ENCODE results near the gene OSBPL8. TPM values are rescaled to one million over a fixed set of nuclear protein-coding genes. Genes with fewer than 3 reads are reported as not detected.

The OSBPL8 gene
- polyA plus RNA-seq, 4 donors: 4.5 to 25.9 (median 6.7) TPM

DNA sequence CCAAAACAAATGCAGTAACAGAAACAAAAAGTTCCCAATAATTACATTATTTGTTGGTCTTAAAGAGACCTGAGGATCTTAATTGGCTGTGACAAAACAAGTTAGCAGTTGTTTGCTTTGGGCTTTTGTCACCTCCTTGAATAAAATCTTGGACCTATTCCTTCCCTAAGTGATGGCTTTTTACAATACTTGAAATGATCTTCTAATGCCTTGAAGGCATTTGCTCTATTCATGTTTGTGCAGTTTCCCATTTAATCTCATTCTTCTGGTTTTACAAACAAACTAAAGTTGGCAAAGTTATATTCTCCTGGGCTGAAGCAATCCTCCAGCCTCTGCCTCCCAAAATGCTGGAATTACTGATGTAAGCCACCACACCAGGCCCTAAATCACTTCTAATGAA lies 98.8 kb downstream of the OSBPL8 start:
- no peaks in the 10 kb centered on the region for H3K27me3 ChIP-seq (ENCODE audit: control insufficient read depth in 3 of 3, insufficient read depth in 3 of 3, low read length in 3 of 3)
- no peak for FAIRE-seq

DNA sequence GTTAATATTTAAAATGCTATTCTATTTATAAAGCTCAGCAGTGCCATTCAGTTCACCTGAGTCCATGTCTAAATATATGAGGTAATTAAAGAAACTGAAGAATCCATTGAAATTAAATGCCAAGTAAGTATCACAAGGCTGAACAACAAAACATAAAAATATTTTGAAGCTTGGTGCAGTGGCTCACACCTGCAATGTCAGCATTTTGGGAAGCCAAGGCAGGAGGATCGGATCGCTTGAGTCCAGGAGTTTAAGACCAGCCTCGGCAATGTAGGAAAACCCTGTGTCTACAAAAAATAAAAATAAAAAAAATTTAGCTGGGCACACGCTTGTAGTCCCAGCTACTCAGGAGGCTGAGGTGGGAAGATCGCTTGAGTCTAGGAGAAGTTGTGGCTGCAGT lies 101.8 kb downstream of the OSBPL8 start:
- FAIRE-seq: no peak
- H3K9me3 ChIP-seq (ENCODE audit: control insufficient read depth in 2 of 2, insufficient read depth in 1 of 2, low read depth in 1 of 2, low read length in 1 of 2): no peaks in the 10 kb centered on the region
- no peaks in the 10 kb centered on the region for H3K4me1 ChIP-seq (ENCODE audit: control insufficient read depth in 3 of 3, insufficient read depth in 2 of 3, low read depth in 1 of 3, low read length in 2 of 3)
- WGBS, 3 donors: 76 to 97% (median 80%) methylated on average over 5 of the region's 5 CpGs
- no peaks in the 10 kb centered on the region for H3K36me3 ChIP-seq (ENCODE audit: control insufficient read depth in 3 of 3, insufficient read depth in 2 of 3, low read depth in 1 of 3, low read length in 3 of 3)
- no peak overlapping the region for H3K27ac ChIP-seq (ENCODE audit: low read depth in 1 of 3, low read length in 2 of 3)
- no peak overlapping the region for H3K4me3 ChIP-seq (ENCODE audit: low read depth in 1 of 3, low read length in 3 of 3)
- DNase-seq: no peak
- no peaks in the 10 kb centered on the region for H3K27me3 ChIP-seq (ENCODE audit: control insufficient read depth in 3 of 3, insufficient read depth in 3 of 3, low read length in 3 of 3)

More for the DNA sequence above, 98.8 kb downstream of the OSBPL8 start:
- Histone ChIP-seq H3K9me3 (ENCODE audit: control insufficient read depth in 2 of 2, insufficient read depth in 1 of 2, low read depth in 1 of 2, low read length in 1 of 2) (no peaks in the 10 kb centered on the region), H3K27ac (ENCODE audit: low read depth in 1 of 3, low read length in 2 of 3) (no peak overlapping the region), H3K36me3 (ENCODE audit: control insufficient read depth in 3 of 3, insufficient read depth in 2 of 3, low read depth in 1 of 3, low read length in 3 of 3) (no peaks in the 10 kb centered on the region), H3K4me1 (ENCODE audit: control insufficient read depth in 3 of 3, insufficient read depth in 2 of 3, low read depth in 1 of 3, low read length in 2 of 3) (no peaks in the 10 kb centered on the region), H3K4me3 (ENCODE audit: low read depth in 1 of 3, low read length in 3 of 3) (no peak overlapping the region)
- no peak for DNase-seq

DNA sequence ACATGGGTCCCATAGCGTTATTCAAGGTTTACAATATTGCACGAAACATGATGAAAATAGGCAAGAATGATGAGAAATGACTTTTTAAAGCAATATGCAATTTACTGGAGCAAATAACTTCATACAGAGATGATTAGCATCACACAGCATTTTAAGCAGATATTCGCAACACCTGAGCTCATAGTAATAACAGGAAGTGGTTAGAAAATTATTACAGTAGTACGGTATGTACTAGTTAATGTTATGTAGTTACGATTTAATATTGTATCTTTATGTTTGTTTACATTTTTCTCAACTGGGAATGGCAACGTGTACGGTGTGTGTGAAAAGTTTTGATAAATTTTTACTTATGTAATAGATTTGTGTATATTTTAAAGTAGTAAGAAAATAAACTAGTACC lies 102.6 kb downstream of the OSBPL8 start:
- DNase-seq: peak in 1 of 2 donors; percentile 14
- no peaks in the 10 kb centered on the region for H3K9me3 ChIP-seq (ENCODE audit: control insufficient read depth in 2 of 2, insufficient read depth in 1 of 2, low read depth in 1 of 2, low read length in 1 of 2)
- H3K27me3 ChIP-seq (ENCODE audit: control insufficient read depth in 3 of 3, insufficient read depth in 3 of 3, low read length in 3 of 3): no peaks in the 10 kb centered on the region
- no peaks in the 10 kb centered on the region for H3K4me1 ChIP-seq (ENCODE audit: control insufficient read depth in 3 of 3, insufficient read depth in 2 of 3, low read depth in 1 of 3, low read length in 2 of 3)
- H3K27ac ChIP-seq (ENCODE audit: low read depth in 1 of 3, low read length in 2 of 3): peak overlapping the region in 1 of 3 donors; percentile 38
- H3K36me3 ChIP-seq (ENCODE audit: control insufficient read depth in 3 of 3, insufficient read depth in 2 of 3, low read depth in 1 of 3, low read length in 3 of 3): no peaks in the 10 kb centered on the region
- FAIRE-seq: no peak
- 68 to 83% (median 80%) methylated on average over 7 of the region's 7 CpGs for WGBS, 3 donors
- no peak overlapping the region for H3K4me3 ChIP-seq (ENCODE audit: low read depth in 1 of 3, low read length in 3 of 3)

DNA sequence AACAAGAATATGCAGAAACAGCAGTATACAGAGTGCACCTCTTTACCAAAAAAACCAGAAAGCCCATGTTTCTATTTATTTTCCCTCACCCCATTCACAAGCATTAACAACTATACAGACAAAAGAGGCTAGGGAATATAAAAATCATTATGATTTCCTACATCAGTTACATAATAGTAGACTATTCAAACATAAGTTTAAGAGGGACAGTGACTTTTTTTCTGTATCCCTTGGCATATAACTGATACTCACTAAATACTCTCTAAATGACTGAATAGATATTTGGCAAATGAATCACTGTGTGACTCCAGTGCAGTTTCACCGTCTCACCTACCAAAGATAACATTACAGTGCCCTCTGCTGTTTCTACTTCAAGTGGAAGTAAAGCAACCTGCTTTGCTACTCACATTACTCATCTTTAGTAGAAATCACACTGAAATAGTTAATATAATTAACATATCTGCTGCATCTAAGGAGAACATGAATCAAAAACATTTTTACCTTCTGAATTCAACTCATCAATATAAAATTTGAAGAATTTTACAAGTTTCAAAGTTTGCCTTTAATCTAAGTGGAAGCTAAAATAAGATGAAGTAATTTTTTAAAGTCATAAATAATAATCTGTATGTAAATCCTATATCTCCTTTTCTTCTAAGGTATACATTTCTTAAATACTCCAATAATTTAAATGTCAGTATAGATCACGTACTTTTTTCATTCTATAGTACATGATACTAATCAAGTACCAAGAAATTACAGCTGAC lies 103.8 kb downstream of the OSBPL8 start:
- no peaks in the 10 kb centered on the region for H3K27me3 ChIP-seq (ENCODE audit: control insufficient read depth in 3 of 3, insufficient read depth in 3 of 3, low read length in 3 of 3)
- DNase-seq (peak; percentile 51 to 59), FAIRE-seq (peak; percentile 76)
- no peaks in the 10 kb centered on the region for H3K9me3 ChIP-seq (ENCODE audit: control insufficient read depth in 2 of 2, insufficient read depth in 1 of 2, low read depth in 1 of 2, low read length in 1 of 2)
- WGBS, 3 donors: 39 to 48% (median 44%) methylated on average over 2 of the region's 2 CpGs
- H3K27ac ChIP-seq (ENCODE audit: low read depth in 1 of 3, low read length in 2 of 3): no peak overlapping the region
- no peaks in the 10 kb centered on the region for H3K4me1 ChIP-seq (ENCODE audit: control insufficient read depth in 3 of 3, insufficient read depth in 2 of 3, low read depth in 1 of 3, low read length in 2 of 3)
- H3K4me3 ChIP-seq (ENCODE audit: low read depth in 1 of 3, low read length in 3 of 3): no peak overlapping the region
- H3K36me3 ChIP-seq (ENCODE audit: control insufficient read depth in 3 of 3, insufficient read depth in 2 of 3, low read depth in 1 of 3, low read length in 3 of 3): no peaks in the 10 kb centered on the region

DNA sequence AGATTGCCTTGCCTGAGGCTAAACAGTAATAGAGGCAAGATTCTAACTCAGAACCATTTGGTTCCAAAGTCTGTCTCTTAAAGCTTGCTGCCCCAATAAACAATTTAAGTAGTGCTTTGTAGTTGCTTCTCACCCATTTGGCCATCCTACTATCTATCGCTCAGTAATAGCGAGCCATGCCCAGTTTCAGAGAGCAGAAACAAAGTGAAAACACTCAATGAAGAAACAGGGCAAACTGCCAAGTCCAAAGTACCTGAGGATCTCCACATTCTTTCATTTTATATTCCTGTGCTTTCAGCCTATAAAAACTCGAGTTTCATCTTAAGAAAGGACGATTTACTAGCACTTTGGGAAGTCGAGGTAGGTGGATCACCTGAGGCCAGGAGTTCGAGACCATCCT lies 108.0 kb downstream of the OSBPL8 start:
- 84 to 92% (median 89%) methylated on average over 6 of the region's 6 CpGs for WGBS, 3 donors
- FAIRE-seq: no peak
- Histone ChIP-seq H3K4me3 (ENCODE audit: low read depth in 1 of 3, low read length in 3 of 3) (no peak overlapping the region), H3K36me3 (ENCODE audit: control insufficient read depth in 3 of 3, insufficient read depth in 2 of 3, low read depth in 1 of 3, low read length in 3 of 3) (no peaks in the 10 kb centered on the region), H3K27ac (ENCODE audit: low read depth in 1 of 3, low read length in 2 of 3) (no peak overlapping the region), H3K27me3 (ENCODE audit: control insufficient read depth in 3 of 3, insufficient read depth in 3 of 3, low read length in 3 of 3) (no peaks in the 10 kb centered on the region), H3K4me1 (ENCODE audit: control insufficient read depth in 3 of 3, insufficient read depth in 2 of 3, low read depth in 1 of 3, low read length in 2 of 3) (no peaks in the 10 kb centered on the region), H3K9me3 (ENCODE audit: control insufficient read depth in 2 of 2, insufficient read depth in 1 of 2, low read depth in 1 of 2, low read length in 1 of 2) (no peaks in the 10 kb centered on the region)
- DNase-seq: peak; percentile 9 to 15

DNA sequence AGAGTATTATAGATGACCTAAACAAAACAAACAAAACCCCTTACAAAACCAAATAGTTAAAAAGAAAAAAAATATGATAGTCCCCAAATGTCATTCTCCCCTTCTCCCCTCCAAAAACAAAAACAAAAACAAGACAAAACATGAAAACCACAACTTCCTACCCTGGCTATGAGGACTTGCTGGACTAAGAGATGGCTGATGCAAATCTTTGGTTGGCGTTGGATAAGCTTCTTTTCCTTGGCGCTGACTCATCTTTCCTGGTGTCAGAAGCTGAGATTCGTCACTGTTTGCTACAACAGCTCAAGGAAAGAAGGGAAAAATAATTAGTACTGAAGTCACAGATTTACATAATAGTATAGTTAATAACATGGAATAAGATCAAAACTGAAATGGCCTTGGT lies 108.9 kb downstream of the OSBPL8 start:
- no peak for DNase-seq
- no peaks in the 10 kb centered on the region for H3K9me3 ChIP-seq (ENCODE audit: control insufficient read depth in 2 of 2, insufficient read depth in 1 of 2, low read depth in 1 of 2, low read length in 1 of 2)
- no peaks in the 10 kb centered on the region for H3K4me1 ChIP-seq (ENCODE audit: control insufficient read depth in 3 of 3, insufficient read depth in 2 of 3, low read depth in 1 of 3, low read length in 2 of 3)
- WGBS, 3 donors: 90 to 93% (median 90%) methylated on average over 3 of the region's 3 CpGs
- H3K36me3 ChIP-seq (ENCODE audit: control insufficient read depth in 3 of 3, insufficient read depth in 2 of 3, low read depth in 1 of 3, low read length in 3 of 3): no peaks in the 10 kb centered on the region
- no peaks in the 10 kb centered on the region for H3K27me3 ChIP-seq (ENCODE audit: control insufficient read depth in 3 of 3, insufficient read depth in 3 of 3, low read length in 3 of 3)
- no peak overlapping the region for H3K27ac ChIP-seq (ENCODE audit: low read depth in 1 of 3, low read length in 2 of 3)
- H3K4me3 ChIP-seq (ENCODE audit: low read depth in 1 of 3, low read length in 3 of 3): no peak overlapping the region
- no peak for FAIRE-seq

DNA sequence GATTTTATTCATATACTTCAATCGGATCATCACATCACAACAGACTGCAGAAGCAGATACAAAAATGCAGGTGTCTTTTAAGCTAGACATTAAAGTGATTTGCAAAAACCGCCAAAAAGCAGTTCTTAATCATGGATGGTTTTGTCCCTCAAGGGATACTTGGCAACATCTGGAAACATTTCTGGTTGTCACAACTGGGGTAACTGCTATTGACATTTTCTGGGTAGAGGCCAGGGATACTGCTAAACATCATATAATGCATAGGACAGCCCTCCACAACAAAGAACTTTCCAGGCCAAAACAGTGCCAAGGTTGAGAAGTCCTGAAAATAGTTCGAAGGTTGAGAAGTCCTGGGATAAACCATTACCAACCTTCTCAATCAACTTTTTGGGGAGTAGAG lies 109.6 kb downstream of the OSBPL8 start:
- Histone ChIP-seq H3K27ac (ENCODE audit: low read depth in 1 of 3, low read length in 2 of 3) (no peak overlapping the region), H3K9me3 (ENCODE audit: control insufficient read depth in 2 of 2, insufficient read depth in 1 of 2, low read depth in 1 of 2, low read length in 1 of 2) (no peaks in the 10 kb centered on the region), H3K27me3 (ENCODE audit: control insufficient read depth in 3 of 3, insufficient read depth in 3 of 3, low read length in 3 of 3) (no peaks in the 10 kb centered on the region), H3K4me1 (ENCODE audit: control insufficient read depth in 3 of 3, insufficient read depth in 2 of 3, low read depth in 1 of 3, low read length in 2 of 3) (no peaks in the 10 kb centered on the region), H3K36me3 (ENCODE audit: control insufficient read depth in 3 of 3, insufficient read depth in 2 of 3, low read depth in 1 of 3, low read length in 3 of 3) (no peaks in the 10 kb centered on the region), H3K4me3 (ENCODE audit: low read depth in 1 of 3, low read length in 3 of 3) (no peak overlapping the region)
- FAIRE-seq (no peak), DNase-seq (no peak)
- WGBS, 3 donors: 95 to 97% (median 96%) methylated on average over 3 of the region's 3 CpGs

DNA sequence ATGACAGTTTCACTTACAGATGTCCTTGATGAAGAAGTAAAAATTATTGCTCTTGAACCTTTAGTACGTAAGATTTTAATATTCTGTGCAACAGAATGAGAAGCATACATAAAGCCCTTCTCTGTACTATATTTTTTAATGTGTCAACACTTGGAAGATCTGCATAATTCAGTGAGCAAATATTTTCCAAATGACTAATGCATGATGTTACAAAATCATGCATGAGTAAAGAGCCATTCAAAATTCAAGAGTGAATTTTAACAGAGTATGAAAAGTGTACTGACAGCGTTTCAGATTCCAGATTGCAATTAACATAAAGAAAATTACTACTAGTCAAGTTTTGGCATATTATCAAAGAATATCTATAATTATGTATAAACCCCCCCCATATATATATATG lies 110.0 kb downstream of the OSBPL8 start:
- DNase-seq (no peak), FAIRE-seq (no peak)
- Histone ChIP-seq H3K36me3 (ENCODE audit: control insufficient read depth in 3 of 3, insufficient read depth in 2 of 3, low read depth in 1 of 3, low read length in 3 of 3) (no peaks in the 10 kb centered on the region), H3K4me3 (ENCODE audit: low read depth in 1 of 3, low read length in 3 of 3) (no peak overlapping the region), H3K9me3 (ENCODE audit: control insufficient read depth in 2 of 2, insufficient read depth in 1 of 2, low read depth in 1 of 2, low read length in 1 of 2) (no peaks in the 10 kb centered on the region), H3K27ac (ENCODE audit: low read depth in 1 of 3, low read length in 2 of 3) (no peak overlapping the region), H3K27me3 (ENCODE audit: control insufficient read depth in 3 of 3, insufficient read depth in 3 of 3, low read length in 3 of 3) (no peaks in the 10 kb centered on the region), H3K4me1 (ENCODE audit: control insufficient read depth in 3 of 3, insufficient read depth in 2 of 3, low read depth in 1 of 3, low read length in 2 of 3) (peaks cover 0 to 1% (median 0%) of the 10 kb centered on the region in 3 donors)
- WGBS, 3 donors: 92 to 97% (median 93%) methylated on average over 2 of the region's 2 CpGs

DNA sequence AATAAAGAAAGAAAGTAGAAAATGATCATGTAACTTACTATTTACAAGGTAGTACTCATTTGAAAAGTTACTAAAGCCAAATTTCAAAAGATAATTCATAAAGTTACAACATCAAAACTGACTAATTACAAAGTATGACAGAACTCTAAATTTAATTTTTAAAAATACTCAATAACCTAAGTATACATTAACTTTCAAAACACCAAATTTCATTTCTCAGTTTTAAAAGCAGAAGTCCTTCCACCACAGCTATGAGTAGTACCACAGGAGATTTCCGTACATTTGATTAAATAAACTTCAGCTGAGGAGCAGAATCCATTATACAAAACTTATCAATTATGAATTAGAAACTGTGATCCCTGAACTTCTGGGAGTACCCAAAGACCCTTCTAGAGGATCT lies 110.6 kb downstream of the OSBPL8 start:
- DNase-seq: no peak
- Histone ChIP-seq H3K36me3 (ENCODE audit: control insufficient read depth in 3 of 3, insufficient read depth in 2 of 3, low read depth in 1 of 3, low read length in 3 of 3) (no peaks in the 10 kb centered on the region), H3K4me1 (ENCODE audit: control insufficient read depth in 3 of 3, insufficient read depth in 2 of 3, low read depth in 1 of 3, low read length in 2 of 3) (peaks cover 0 to 3% (median 0%) of the 10 kb centered on the region in 3 donors), H3K27ac (ENCODE audit: low read depth in 1 of 3, low read length in 2 of 3) (no peak overlapping the region), H3K4me3 (ENCODE audit: low read depth in 1 of 3, low read length in 3 of 3) (no peak overlapping the region), H3K9me3 (ENCODE audit: control insufficient read depth in 2 of 2, insufficient read depth in 1 of 2, low read depth in 1 of 2, low read length in 1 of 2) (no peaks in the 10 kb centered on the region), H3K27me3 (ENCODE audit: control insufficient read depth in 3 of 3, insufficient read depth in 3 of 3, low read length in 3 of 3) (no peaks in the 10 kb centered on the region)
- no peak for FAIRE-seq
- WGBS, 3 donors: 90 to 100% (median 92%) methylated on average over 1 of the region's 1 CpG

Data from small intestine (tissue), 7 donors.